ENCODE data around the gene SYCP1. TPM values are rescaled to one million over a fixed set of nuclear protein-coding genes. Genes with fewer than 3 reads are reported as not detected.

SYCP1 gene
- total and polyA plus RNA-seq, 2 experiments from 2014 or later: not detected

- 80% methylated on average over 1 of the region's 1 CpG for WGBS (ENCODE audit: low lambda C conversion rate, missing lambda C conversion rate)
- no peaks in the 10 kb centered on the region for H3K9me3 ChIP-seq (ENCODE audit: low read depth)
- H3K4me3 ChIP-seq: no peak overlapping the region
- no peak overlapping the region for H2AFZ ChIP-seq
- no peak overlapping the region for H3K27ac ChIP-seq
- H3K27me3 ChIP-seq: no peaks in the 10 kb centered on the region
- H4K20me1 ChIP-seq (ENCODE audit: insufficient read depth, poor library complexity, severe bottlenecking): no peaks in the 10 kb centered on the region
- no peak for DNase-seq (ENCODE audit: low spot score)
- no peak overlapping the region for H3K4me2 ChIP-seq
- TF ChIP-seq, protein P1, sequence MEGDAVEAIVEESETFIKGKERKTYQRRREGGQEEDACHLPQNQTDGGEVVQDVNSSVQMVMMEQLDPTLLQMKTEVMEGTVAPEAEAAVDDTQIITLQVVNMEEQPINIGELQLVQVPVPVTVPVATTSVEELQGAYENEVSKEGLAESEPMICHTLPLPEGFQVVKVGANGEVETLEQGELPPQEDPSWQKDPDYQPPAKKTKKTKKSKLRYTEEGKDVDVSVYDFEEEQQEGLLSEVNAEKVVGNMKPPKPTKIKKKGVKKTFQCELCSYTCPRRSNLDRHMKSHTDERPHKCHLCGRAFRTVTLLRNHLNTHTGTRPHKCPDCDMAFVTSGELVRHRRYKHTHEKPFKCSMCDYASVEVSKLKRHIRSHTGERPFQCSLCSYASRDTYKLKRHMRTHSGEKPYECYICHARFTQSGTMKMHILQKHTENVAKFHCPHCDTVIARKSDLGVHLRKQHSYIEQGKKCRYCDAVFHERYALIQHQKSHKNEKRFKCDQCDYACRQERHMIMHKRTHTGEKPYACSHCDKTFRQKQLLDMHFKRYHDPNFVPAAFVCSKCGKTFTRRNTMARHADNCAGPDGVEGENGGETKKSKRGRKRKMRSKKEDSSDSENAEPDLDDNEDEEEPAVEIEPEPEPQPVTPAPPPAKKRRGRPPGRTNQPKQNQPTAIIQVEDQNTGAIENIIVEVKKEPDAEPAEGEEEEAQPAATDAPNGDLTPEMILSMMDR (IDR thresholded peaks at IDR 0.05; ENCODE audit: poor library complexity): no peak
- TF ChIP-seq EZH2 (IDR thresholded peaks at IDR 0.05; ENCODE audit: borderline replicate concordance) (no peak), EZH2phosphoT487 (IDR thresholded peaks at IDR 0.05; ENCODE audit: low read depth, severe bottlenecking, unreplicated experiment) (no peak)
- H3K79me2 ChIP-seq: no peaks in the 10 kb centered on the region
- H3K9me2 ChIP-seq (replicated peaks; ENCODE audit: insufficient read depth): no peaks in the 10 kb centered on the region
- no peaks in the 10 kb centered on the region for H3K4me1 ChIP-seq (ENCODE audit: insufficient read depth)
- no peaks in the 10 kb centered on the region for H3K36me3 ChIP-seq (replicated peaks; ENCODE audit: insufficient read depth, low read depth)
Observed at GRCh38 chr1:114988095-114988494, 133.4 kb downstream of the SYCP1 start.

- H3K4me3 ChIP-seq: no peak overlapping the region
- no peak overlapping the region for H3K27ac ChIP-seq
- H3K4me2 ChIP-seq: no peak overlapping the region
- no peak for DNase-seq (ENCODE audit: low spot score)
- no peak overlapping the region for H2AFZ ChIP-seq
- TF ChIP-seq, protein P1 (IDR thresholded peaks at IDR 0.05; ENCODE audit: poor library complexity): no peak
- TF ChIP-seq EZH2phosphoT487 (IDR thresholded peaks at IDR 0.05; ENCODE audit: low read depth, severe bottlenecking, unreplicated experiment) (no peak), EZH2 (IDR thresholded peaks at IDR 0.05; ENCODE audit: borderline replicate concordance) (no peak)
- no peaks in the 10 kb centered on the region for H3K4me1 ChIP-seq (ENCODE audit: insufficient read depth)
- H3K27me3 ChIP-seq: no peaks in the 10 kb centered on the region
- no peaks in the 10 kb centered on the region for H3K36me3 ChIP-seq (replicated peaks; ENCODE audit: insufficient read depth, low read depth)
- H3K9me2 ChIP-seq (replicated peaks; ENCODE audit: insufficient read depth): no peaks in the 10 kb centered on the region
- no peaks in the 10 kb centered on the region for H3K79me2 ChIP-seq
- H4K20me1 ChIP-seq (ENCODE audit: insufficient read depth, poor library complexity, severe bottlenecking): no peaks in the 10 kb centered on the region
- H3K9me3 ChIP-seq (ENCODE audit: low read depth): no peaks in the 10 kb centered on the region
Observed at GRCh38 chr1:114997510-114998289, 143.0 kb downstream of the SYCP1 start.

DNA sequence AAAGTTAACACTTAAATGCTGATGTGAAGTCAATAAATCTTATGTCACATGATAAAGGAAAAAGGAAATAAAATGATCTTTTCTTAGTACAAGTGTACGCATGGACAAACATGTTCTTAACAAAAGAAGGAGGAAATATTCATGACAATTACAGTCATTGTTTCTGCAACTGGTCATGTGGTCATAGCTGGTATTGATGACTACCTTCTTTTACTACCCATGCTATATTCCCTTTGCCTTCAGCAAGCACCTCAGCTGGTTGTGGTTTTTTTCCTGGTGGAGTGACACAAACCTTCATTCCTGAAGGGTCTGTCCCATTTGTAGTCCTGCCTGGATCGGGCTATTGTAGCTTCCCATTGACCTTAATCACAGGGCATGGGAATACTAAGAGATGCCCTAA lies 151.5 kb downstream of the SYCP1 start:
- Histone ChIP-seq H3K27ac (no peak overlapping the region), H3K4me2 (no peak overlapping the region), H3K79me2 (no peaks in the 10 kb centered on the region), H2AFZ (no peak overlapping the region), H3K4me1 (ENCODE audit: insufficient read depth) (no peaks in the 10 kb centered on the region), H3K4me3 (no peak overlapping the region), H4K20me1 (ENCODE audit: insufficient read depth, poor library complexity, severe bottlenecking) (no peaks in the 10 kb centered on the region), H3K27me3 (no peaks in the 10 kb centered on the region), H3K9me2 (replicated peaks; ENCODE audit: insufficient read depth) (no peaks in the 10 kb centered on the region), H3K9me3 (ENCODE audit: low read depth) (no peaks in the 10 kb centered on the region), H3K36me3 (replicated peaks; ENCODE audit: insufficient read depth, low read depth) (no peaks in the 10 kb centered on the region)
- no peak for DNase-seq (ENCODE audit: low spot score)
- no peak for TF ChIP-seq EZH2 (IDR thresholded peaks at IDR 0.05; ENCODE audit: borderline replicate concordance)
- TF ChIP-seq EZH2phosphoT487 (IDR thresholded peaks at IDR 0.05; ENCODE audit: low read depth, severe bottlenecking, unreplicated experiment): no peak
- TF ChIP-seq, protein P1 (IDR thresholded peaks at IDR 0.05; ENCODE audit: poor library complexity): no peak
- 92% methylated on average over 2 of the region's 2 CpGs for WGBS (ENCODE audit: low lambda C conversion rate, missing lambda C conversion rate)
